OCI-LY7 (cell line): ENCODE results near the gene STKLD1.

Source experiments
- CTCF ChIP-seq: fragments of 200-600 bp; sonication (generic); conservative IDR thresholded peaks from 2 replicates; pipeline ENCODE4 v1.5.1; 2014; ENCODE audit warnings: mild to moderate bottlenecking, antibody characterized with exemption, low read length, moderate library complexity, mixed read lengths
- EZH2phosphoT487 ChIP-seq: fragments of 200-600 bp; sonication (generic); IDR thresholded peaks from 2 replicates; pipeline ENCODE4 v1.6.1; 2018; ENCODE audit warnings: low read depth, borderline replicate concordance, mild to moderate bottlenecking, mixed run types, antibody characterized with exemption, low read length, moderate library complexity, mixed read lengths

GRCh38 chr9:133368249-133368881, 7.8 kb upstream of the STKLD1 start:
- TF ChIP-seq CTCF (no peak), EZH2phosphoT487 (no peak)
